CD14-positive monocyte (primary cell): ENCODE measurements around the gene ARF5. TPM values are rescaled to one million over a fixed set of nuclear protein-coding genes. Genes with fewer than 3 reads are reported as not detected.

ENCODE experiments used
- DNase-seq, 3 donors: peaks; one replicate each; pipeline ENCODE4 v3.0.0-alpha.2; 2011 to 2022
- H2AFZ ChIP-seq: 2 replicates; pipeline ENCODE4 v1.6.0; 2012; ENCODE audit warnings: mild to moderate bottlenecking, low read depth, low read length, inconsistent platforms; ENCODE audit not compliant: insufficient read depth, poor library complexity, severe bottlenecking
- H3K27ac ChIP-seq, 2 donors: 1 replicate in 1 of 2; 2 replicates in 1 of 2; pipeline ENCODE4 v1.5.1; 2012 to 2013; ENCODE audit warnings: low read length in 2 of 2, control low read depth in 1 of 2, inconsistent platforms in 1 of 2, low read depth in 1 of 2, mild to moderate bottlenecking in 1 of 2
- H3K27me3 ChIP-seq, 2 donors: one replicate each; pipeline versions ENCODE4 v1.6.0 to v1.6.1; 2011 to 2013; ENCODE audit warnings: low read length in 2 of 2; ENCODE audit not compliant: control insufficient read depth in 2 of 2, insufficient read depth in 2 of 2
- H3K36me3 ChIP-seq, 2 donors: replicated peaks in 1 of 2; 1 replicate in 1 of 2; 2 replicates in 1 of 2; pipeline versions ENCODE4 v1.5.1 to v1.6.1; 2012 to 2013; ENCODE audit warnings: low read length in 2 of 2, control low read depth in 1 of 2, inconsistent platforms in 1 of 2, mild to moderate bottlenecking in 1 of 2; ENCODE audit not compliant: insufficient read depth in 2 of 2, control insufficient read depth in 1 of 2
- H3K4me1 ChIP-seq, 2 donors: 1 replicate in 1 of 2; 2 replicates in 1 of 2; pipeline versions ENCODE4 v1.5.1 to v1.6.1; 2012 to 2013; ENCODE audit warnings: low read length in 2 of 2, control low read depth in 1 of 2, inconsistent platforms in 1 of 2, mild to moderate bottlenecking in 1 of 2, moderate library complexity in 1 of 2; ENCODE audit not compliant: insufficient read depth in 2 of 2, control insufficient read depth in 1 of 2
- H3K4me2 ChIP-seq: replicated peaks from 2 replicates; pipeline ENCODE3; 2012; ENCODE audit warnings: low read length, moderate library complexity, mild to moderate bottlenecking; ENCODE audit not compliant: poor library complexity, severe bottlenecking; ENCODE audit errors: extremely low read depth
- H3K4me3 ChIP-seq, 3 experiments: fragments of 200-600 bp in 1 of 3; sonication (generic) in 1 of 3; replicated peaks in 1 of 3; 1 replicate in 2 of 3; 2 replicates in 1 of 3; pipeline ENCODE4 v1.5.1; 2011 to 2013; ENCODE audit warnings: low read length in 3 of 3, mild to moderate bottlenecking in 3 of 3, control low read depth in 2 of 3, low read depth in 2 of 3, inconsistent platforms in 1 of 3, moderate library complexity in 1 of 3
- H3K79me2 ChIP-seq: 2 replicates; pipeline ENCODE4 v1.6.0; 2012; ENCODE audit warnings: mild to moderate bottlenecking, control low read depth, inconsistent platforms, low read length, moderate library complexity; ENCODE audit not compliant: insufficient read depth
- H3K9ac ChIP-seq: 2 replicates; pipeline ENCODE4 v1.6.0; 2017; ENCODE audit warnings: low read length, mild to moderate bottlenecking; ENCODE audit not compliant: insufficient read depth, poor library complexity, severe bottlenecking
- H3K9me3 ChIP-seq, 2 donors: replicated peaks in 1 of 2; 1 replicate in 1 of 2; 2 replicates in 1 of 2; pipeline versions ENCODE4 v1.5.1 to v1.6.1; 2012 to 2013; ENCODE audit warnings: low read length in 2 of 2, control low read depth in 1 of 2; ENCODE audit not compliant: control insufficient read depth in 1 of 2, insufficient read depth in 1 of 2
- H4K20me1 ChIP-seq: 2 replicates; pipeline ENCODE4 v1.6.0; 2012; ENCODE audit warnings: mild to moderate bottlenecking, low read length, control low read depth, moderate library complexity; ENCODE audit not compliant: insufficient read depth
- H3K27ac Mint-ChIP-seq, 7 donors: one replicate each; pipeline ENCODE4 v1.8.0; 2020; ENCODE audit warnings: mild to moderate bottlenecking in 7 of 7, mixed read lengths in 7 of 7, moderate library complexity in 6 of 7, inconsistent platforms in 2 of 7
- H3K27me3 Mint-ChIP-seq, 3 donors: one replicate each; pipeline ENCODE4 v1.8.0; 2021 to 2022; ENCODE audit warnings: low read depth in 3 of 3, mild to moderate bottlenecking in 3 of 3, mixed read lengths in 3 of 3, moderate library complexity in 3 of 3, inconsistent platforms in 1 of 3
- H3K36me3 Mint-ChIP-seq, 2 donors: one replicate each; pipeline ENCODE4 v1.8.0; 2020; ENCODE audit warnings: mixed read lengths in 2 of 2, inconsistent platforms in 1 of 2, mild to moderate bottlenecking in 1 of 2
- H3K4me1 Mint-ChIP-seq: one replicate; pipeline ENCODE4 v1.8.0; 2020; ENCODE audit warnings: mild to moderate bottlenecking, mixed read lengths
- H3K4me3 Mint-ChIP-seq, 2 donors: one replicate each; pipeline ENCODE4 v1.8.0; 2020; ENCODE audit warnings: mild to moderate bottlenecking in 2 of 2, mixed read lengths in 2 of 2, moderate library complexity in 1 of 2
- H3K9me3 Mint-ChIP-seq, 7 donors: one replicate each; pipeline ENCODE4 v1.8.0; 2020 to 2022; ENCODE audit warnings: mixed read lengths in 7 of 7, mild to moderate bottlenecking in 6 of 7, moderate library complexity in 6 of 7, inconsistent platforms in 2 of 7
- CTCF ChIP-seq: fragments of 200-600 bp; IDR thresholded peaks from one replicate; pipeline ENCODE4 v1.8.0; 2022; ENCODE audit warnings: antibody characterized with exemption, mild to moderate bottlenecking
- WGBS: methylation state at CpG from one replicate; pipeline ENCODE4 v1.1.5; 2013; ENCODE audit warnings: missing lambda C conversion rate; ENCODE audit not compliant: insufficient coverage; 5-methylcytosine and 5-hydroxymethylcytosine counted together
- intact Hi-C, 2 donors: fragments of 100-400 bp; cut with micrococcal nuclease; formaldehyde crosslinking; loops; one replicate each; pipeline versions ENCODE4 v1.15.0 to v1.15.1; 2023
- polyA plus RNA-seq, 3 donors: library from polyadenylated mRNA; depleted of rRNA in 1 of 3; unstranded in 2 of 3; stranded (reverse) in 1 of 3; fragments of 300-500 nt in 2 of 3; fragments of >200 nt in 1 of 3; fragmentation: Illumina TruSeq in 2 of 3; gene quantifications; 1 replicate in 2 of 3; 2 replicates in 1 of 3; pipeline ENCODE4 v1.2.3, GENCODE V29; 2012 to 2021

The ARF5 gene
- polyA plus RNA-seq, 3 donors: 278 to 408 (median 313) TPM

GRCh38 chr7:127629268-127629854 lies 41.1 kb downstream of the ARF5 start:
- Histone ChIP-seq H3K4me1 (peaks cover 0 to under 1% of the 10 kb centered on the region in 2 donors), H3K9ac (no peak overlapping the region), H3K36me3 (no peaks in the 10 kb centered on the region), H3K27me3 (no peaks in the 10 kb centered on the region), H3K4me3 (no peak overlapping the region), H3K27ac (no peak overlapping the region), H3K9me3 (no peaks in the 10 kb centered on the region), H3K4me2 (no peak overlapping the region), H3K79me2 (no peaks in the 10 kb centered on the region), H4K20me1 (no peaks in the 10 kb centered on the region), H2AFZ (peak overlapping the region; percentile 41)
- peaks cover 6% of the 10 kb centered on the region for H3K4me1 Mint-ChIP-seq
- peak in 2 of 3 donors; percentile 9 for DNase-seq
- H3K27me3 Mint-ChIP-seq: peaks cover 0 to 2% (median 2%) of the 10 kb centered on the region in 3 donors
- peak; percentile 34 for TF ChIP-seq CTCF
- intact Hi-C loops: no loop called here
- peaks cover 0 to 9% (median 5%) of the 10 kb centered on the region in 7 donors for H3K9me3 Mint-ChIP-seq
- H3K36me3 Mint-ChIP-seq: no peaks in the 10 kb centered on the region
- peak overlapping the region in 1 of 7 donors; percentile 8 for H3K27ac Mint-ChIP-seq
- no peak overlapping the region for H3K4me3 Mint-ChIP-seq
- 0% methylated on average over 1 of the region's 5 CpGs for WGBS

GRCh38 chr7:127632276-127632910 lies 44.2 kb downstream of the ARF5 start:
- 93% methylated on average over 3 of the region's 7 CpGs for WGBS
- H3K27me3 Mint-ChIP-seq: peaks cover 0 to 2% (median 0%) of the 10 kb centered on the region in 3 donors
- H3K36me3 ChIP-seq: no peaks in the 10 kb centered on the region
- H3K9ac ChIP-seq: no peak overlapping the region
- no peak for DNase-seq
- TF ChIP-seq CTCF: no peak
- peaks cover 0 to 2% (median 0%) of the 10 kb centered on the region in 7 donors for H3K9me3 Mint-ChIP-seq
- no peak overlapping the region for H3K27ac ChIP-seq
- H3K27me3 ChIP-seq: no peaks in the 10 kb centered on the region
- peaks cover 14% of the 10 kb centered on the region for H3K4me1 Mint-ChIP-seq
- no peak overlapping the region for H3K4me3 Mint-ChIP-seq
- H4K20me1 ChIP-seq: no peaks in the 10 kb centered on the region
- peaks cover 7 to 8% of the 10 kb centered on the region in 2 donors for H3K4me1 ChIP-seq
- H3K9me3 ChIP-seq: no peaks in the 10 kb centered on the region
- H3K4me2 ChIP-seq: no peak overlapping the region
- H3K79me2 ChIP-seq: no peaks in the 10 kb centered on the region
- H3K27ac Mint-ChIP-seq: no peak overlapping the region
- intact Hi-C loops: no loop called here
- no peaks in the 10 kb centered on the region for H3K36me3 Mint-ChIP-seq
- H2AFZ ChIP-seq: no peak overlapping the region
- no peak overlapping the region for H3K4me3 ChIP-seq
